ENCODE results near the gene SLC41A2. TPM values are rescaled to one million over a fixed set of nuclear protein-coding genes. Genes with fewer than 3 reads are reported as not detected.

SLC41A2 gene
- total and polyA plus RNA-seq, 2 of the 4 experiments (the other 2 are of a cell fraction), result 1.5 to 6.8 TPM

DNA sequence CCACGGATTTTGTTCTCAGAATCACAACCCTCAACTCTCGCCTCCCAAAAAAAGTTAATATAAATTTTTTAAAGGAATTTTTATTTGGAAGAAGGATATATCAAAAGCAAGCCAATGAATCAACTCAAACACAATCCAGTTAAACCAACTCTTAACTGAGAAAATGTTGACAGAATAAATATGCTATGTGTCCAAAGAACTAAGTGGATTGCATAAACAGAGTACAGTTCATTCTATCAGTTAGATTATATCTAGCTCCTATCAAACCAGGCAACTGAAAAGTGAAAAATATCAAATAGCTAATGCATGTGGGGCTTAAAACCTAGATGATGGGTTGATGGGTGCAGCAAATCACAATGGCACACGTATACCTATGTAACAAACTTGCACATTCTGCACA lies 16.6 kb downstream of the SLC41A2 start:
- intact Hi-C loops (cut with micrococcal nuclease), result no loop called here
- Histone ChIP-seq H4K20me1 (ENCODE audit: insufficient read depth, low read length) (no peaks in the 10 kb centered on the region), H3K4me3 (ENCODE audit: insufficient read depth, low read depth, low read length) (no peak overlapping the region), H2BK5ac (ENCODE audit: low read depth, low read length, poor library complexity, severe bottlenecking) (no peak overlapping the region), H3K14ac (replicated peaks; ENCODE audit: low read depth, low read length) (no peak overlapping the region), H2AK5ac (ENCODE audit: low read depth, low read length) (no peak overlapping the region), H2BK15ac (ENCODE audit: low read depth, low read length) (no peak overlapping the region), H4K8ac (ENCODE audit: low read depth in 2 of 2, low read length in 2 of 2) (no peak overlapping the region), H2AFZ (replicated peaks; ENCODE audit: low read length, poor library complexity) (no peak overlapping the region), H2BK20ac (ENCODE audit: low read depth, low read length) (no peak overlapping the region), H3K4me2 (ENCODE audit: low read depth, low read length) (no peak overlapping the region), H4K5ac (ENCODE audit: low read depth, low read length) (no peak overlapping the region), H3K9me3 (ENCODE audit: control insufficient read depth, insufficient read depth, low read length) (peaks cover 11% of the 10 kb centered on the region), H3K9me1 (ENCODE audit: insufficient read depth, low read length) (0 out of 2 replicates have a peak, but pooled peaks cover 4% of the 10 kb centered on the region), H3K56ac (ENCODE audit: extremely low read depth, insufficient read depth, low read length) (no peak overlapping the region), H3K4me1 (ENCODE audit: control insufficient read depth, insufficient read depth, low read length) (peaks cover 3% of the 10 kb centered on the region), H4K91ac (ENCODE audit: insufficient read depth, low read depth, low read length) (no peak overlapping the region), H3K18ac (ENCODE audit: low read depth, low read length) (no peak overlapping the region), H3K9ac (ENCODE audit: low read depth, low read length) (no peak overlapping the region), H2AK9ac (replicated peaks; ENCODE audit: low read depth, low read length, poor library complexity) (no peak overlapping the region), H3K36me3 (ENCODE audit: control insufficient read depth, insufficient read depth, low read length) (no peaks in the 10 kb centered on the region), H3K27me3 (ENCODE audit: control insufficient read depth, insufficient read depth, low read length) (peaks cover 4% of the 10 kb centered on the region; the same call in 1 of the 2 replicates), H3K4ac (ENCODE audit: low read depth, low read length) (no peak overlapping the region), H2BK120ac (ENCODE audit: low read depth, low read length) (no peak overlapping the region), H3K23ac (ENCODE audit: low read depth, low read length) (no peak overlapping the region), H3K27ac (ENCODE audit: insufficient read depth, low read length) (no peak overlapping the region), H3K79me1 (ENCODE audit: low read depth in 1 of 2, low read length in 2 of 2) (no peaks in the 10 kb centered on the region; a peak in 1 of 4 replicates)
- TF ChIP-seq BHLHE40 (IDR thresholded peaks at IDR 0.05; ENCODE audit: low read depth, low read length), result no peak
- no peak for TF ChIP-seq RCOR1 (IDR thresholded peaks at IDR 0.05; ENCODE audit: insufficient replicate concordance, low read length)
- no TSS peak for BruUV-seq (replicated peaks)
- dilution Hi-C loops (cut with HindIII; ENCODE audit: low sequenced_read_pairs, unreplicated experiment), result no loop called here
- ChIA-PET POLR2A (ENCODE audit: unreplicated experiment) (no interaction called here), CTCF (interaction anchor here (1.1 kb wide), 1 partner anchor 11 kb away, joined by 5 read pairs; no protein-coding TSS in a partner anchor)
- in situ Hi-C loops (cut with MboI; ENCODE audit: low sequenced_read_pairs), result no loop called here
- DNase-seq, result no peak
- no peak for ATAC-seq (ENCODE audit: low read depth)
- WGBS, 2 experiments (ENCODE audit: extremely low coverage in 2 of 2, insufficient read length in 1 of 2), result no CpG with 5 or more reads among the region's 3 CpGs
